ENCODE data around the gene ELL.

The ELL gene

DNA sequence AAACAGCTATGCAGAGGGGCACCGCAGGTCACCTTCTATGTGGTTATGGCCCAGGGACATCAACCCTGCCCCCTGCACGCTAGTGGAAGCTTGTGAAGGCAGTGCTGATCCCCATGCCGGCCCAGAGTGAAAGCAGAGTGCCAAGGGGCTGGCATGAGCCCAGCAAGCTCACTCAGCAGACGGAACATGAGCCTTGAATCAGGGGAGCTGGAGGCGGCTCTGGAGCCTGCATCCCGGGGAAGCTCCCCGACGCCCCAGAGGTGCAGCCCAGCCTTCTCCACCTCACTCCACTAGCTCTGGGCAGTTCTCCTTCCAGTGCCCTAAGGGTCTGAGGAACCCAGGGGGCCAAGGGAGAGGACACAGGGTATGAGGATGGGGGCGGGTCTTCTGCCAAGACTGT lies 64.9 kb downstream of the ELL start:
- TF ChIP-seq CREB1 (IDR thresholded peaks at IDR 0.05; ENCODE audit: low read depth) (no peak), FOXM1 (IDR thresholded peaks at IDR 0.05; ENCODE audit: borderline replicate concordance, low read depth) (no peak), CEBPB (IDR thresholded peaks at IDR 0.05) (no peak), EP300 (IDR thresholded peaks at IDR 0.05; ENCODE audit: borderline replicate concordance) (no peak), YY1 (IDR thresholded peaks at IDR 0.05; ENCODE audit: low read depth) (no peak), EGR1 (IDR thresholded peaks at IDR 0.05) (no peak), TEAD4 (IDR thresholded peaks at IDR 0.05) (no peak), ZBTB7A (IDR thresholded peaks at IDR 0.05; ENCODE audit: low read depth) (no peak), TCF12 (IDR thresholded peaks at IDR 0.05; ENCODE audit: low read depth) (no peak), NFIC (IDR thresholded peaks at IDR 0.05) (no peak), TAF1 (IDR thresholded peaks at IDR 0.05; ENCODE audit: low read depth) (no peak)
- TF ChIP-seq, protein P1, sequence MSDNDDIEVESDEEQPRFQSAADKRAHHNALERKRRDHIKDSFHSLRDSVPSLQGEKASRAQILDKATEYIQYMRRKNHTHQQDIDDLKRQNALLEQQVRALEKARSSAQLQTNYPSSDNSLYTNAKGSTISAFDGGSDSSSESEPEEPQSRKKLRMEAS (IDR thresholded peaks at IDR 0.05), result no peak
- TF ChIP-seq, protein P2, sequence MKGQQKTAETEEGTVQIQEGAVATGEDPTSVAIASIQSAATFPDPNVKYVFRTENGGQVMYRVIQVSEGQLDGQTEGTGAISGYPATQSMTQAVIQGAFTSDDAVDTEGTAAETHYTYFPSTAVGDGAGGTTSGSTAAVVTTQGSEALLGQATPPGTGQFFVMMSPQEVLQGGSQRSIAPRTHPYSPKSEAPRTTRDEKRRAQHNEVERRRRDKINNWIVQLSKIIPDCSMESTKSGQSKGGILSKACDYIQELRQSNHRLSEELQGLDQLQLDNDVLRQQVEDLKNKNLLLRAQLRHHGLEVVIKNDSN (IDR thresholded peaks at IDR 0.05), result no peak
- TF ChIP-seq, protein P3, sequence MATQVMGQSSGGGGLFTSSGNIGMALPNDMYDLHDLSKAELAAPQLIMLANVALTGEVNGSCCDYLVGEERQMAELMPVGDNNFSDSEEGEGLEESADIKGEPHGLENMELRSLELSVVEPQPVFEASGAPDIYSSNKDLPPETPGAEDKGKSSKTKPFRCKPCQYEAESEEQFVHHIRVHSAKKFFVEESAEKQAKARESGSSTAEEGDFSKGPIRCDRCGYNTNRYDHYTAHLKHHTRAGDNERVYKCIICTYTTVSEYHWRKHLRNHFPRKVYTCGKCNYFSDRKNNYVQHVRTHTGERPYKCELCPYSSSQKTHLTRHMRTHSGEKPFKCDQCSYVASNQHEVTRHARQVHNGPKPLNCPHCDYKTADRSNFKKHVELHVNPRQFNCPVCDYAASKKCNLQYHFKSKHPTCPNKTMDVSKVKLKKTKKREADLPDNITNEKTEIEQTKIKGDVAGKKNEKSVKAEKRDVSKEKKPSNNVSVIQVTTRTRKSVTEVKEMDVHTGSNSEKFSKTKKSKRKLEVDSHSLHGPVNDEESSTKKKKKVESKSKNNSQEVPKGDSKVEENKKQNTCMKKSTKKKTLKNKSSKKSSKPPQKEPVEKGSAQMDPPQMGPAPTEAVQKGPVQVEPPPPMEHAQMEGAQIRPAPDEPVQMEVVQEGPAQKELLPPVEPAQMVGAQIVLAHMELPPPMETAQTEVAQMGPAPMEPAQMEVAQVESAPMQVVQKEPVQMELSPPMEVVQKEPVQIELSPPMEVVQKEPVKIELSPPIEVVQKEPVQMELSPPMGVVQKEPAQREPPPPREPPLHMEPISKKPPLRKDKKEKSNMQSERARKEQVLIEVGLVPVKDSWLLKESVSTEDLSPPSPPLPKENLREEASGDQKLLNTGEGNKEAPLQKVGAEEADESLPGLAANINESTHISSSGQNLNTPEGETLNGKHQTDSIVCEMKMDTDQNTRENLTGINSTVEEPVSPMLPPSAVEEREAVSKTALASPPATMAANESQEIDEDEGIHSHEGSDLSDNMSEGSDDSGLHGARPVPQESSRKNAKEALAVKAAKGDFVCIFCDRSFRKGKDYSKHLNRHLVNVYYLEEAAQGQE (IDR thresholded peaks at IDR 0.05; ENCODE audit: low read depth), result no peak

DNA sequence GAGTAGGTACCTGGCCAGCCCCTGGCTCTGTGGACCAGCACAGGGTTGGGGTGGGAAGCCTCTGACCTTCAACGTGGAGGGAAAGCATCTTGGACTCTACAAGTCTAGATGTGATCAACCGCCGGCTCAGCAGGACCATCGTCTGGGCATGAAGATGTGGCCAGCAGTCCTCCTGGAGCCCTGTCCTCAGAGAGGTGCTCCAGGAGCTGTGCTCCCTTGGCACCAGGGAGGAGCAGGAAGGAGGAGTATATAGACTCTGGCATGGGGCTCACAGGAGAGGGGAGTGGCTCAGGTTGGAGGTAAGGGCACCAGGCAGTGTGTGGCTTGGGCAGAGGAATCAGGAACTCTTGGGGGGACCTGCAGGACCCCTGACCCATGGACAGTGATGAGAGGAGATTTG lies 65.6 kb downstream of the ELL start:
- TF ChIP-seq NFIC (IDR thresholded peaks at IDR 0.05) (no peak), TAF1 (IDR thresholded peaks at IDR 0.05; ENCODE audit: low read depth) (no peak), CEBPB (IDR thresholded peaks at IDR 0.05) (no peak), EP300 (IDR thresholded peaks at IDR 0.05; ENCODE audit: borderline replicate concordance) (no peak), CREB1 (IDR thresholded peaks at IDR 0.05; ENCODE audit: low read depth) (no peak), RAD21 (IDR thresholded peaks at IDR 0.05; ENCODE audit: low read depth) (no peak), YY1 (IDR thresholded peaks at IDR 0.05; ENCODE audit: low read depth) (no peak), TCF12 (IDR thresholded peaks at IDR 0.05; ENCODE audit: low read depth) (no peak), FOXM1 (IDR thresholded peaks at IDR 0.05; ENCODE audit: borderline replicate concordance, low read depth) (no peak), EGR1 (IDR thresholded peaks at IDR 0.05) (no peak), TEAD4 (IDR thresholded peaks at IDR 0.05) (no peak), ZBTB7A (IDR thresholded peaks at IDR 0.05; ENCODE audit: low read depth) (no peak)
- TF ChIP-seq, protein P3 (IDR thresholded peaks at IDR 0.05; ENCODE audit: low read depth), result no peak
- TF ChIP-seq, protein P1 (IDR thresholded peaks at IDR 0.05), result no peak
- TF ChIP-seq, protein P2 (IDR thresholded peaks at IDR 0.05), result no peak

DNA sequence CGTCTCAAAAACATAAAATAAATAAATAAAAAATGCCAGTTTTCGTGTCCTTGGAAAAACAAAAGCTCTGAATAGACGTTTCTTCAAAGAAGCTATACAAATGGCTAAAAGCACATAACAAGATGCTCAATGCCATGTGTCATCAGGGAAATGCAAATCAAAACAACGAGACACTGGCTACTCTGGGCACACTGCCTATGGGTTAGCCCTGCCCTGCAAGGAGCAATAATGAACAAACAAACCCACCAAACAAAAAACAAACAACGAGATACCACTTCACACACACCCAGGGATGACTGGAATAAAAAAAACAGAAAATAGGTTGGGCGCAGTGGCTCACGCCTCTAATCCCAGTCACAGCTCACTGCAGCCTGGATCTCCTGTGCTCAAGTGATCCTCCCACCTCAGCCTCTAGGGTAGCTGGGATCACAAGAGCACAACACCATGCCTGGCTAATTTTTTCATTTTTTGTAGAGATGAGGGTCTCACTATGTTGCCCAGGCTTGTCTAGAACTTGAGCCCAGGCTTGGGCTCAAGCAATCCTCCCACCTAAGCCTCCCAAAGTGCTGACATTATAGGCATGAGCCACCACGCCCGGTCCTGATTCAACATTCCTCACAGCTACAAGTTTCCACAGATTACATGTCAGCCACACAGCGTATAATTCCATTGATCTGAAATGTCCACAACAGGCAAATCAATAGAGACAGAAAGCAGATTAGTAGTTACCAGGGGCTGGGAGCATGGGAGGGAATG lies 68.4 kb downstream of the ELL start:
- TF ChIP-seq CEBPB (IDR thresholded peaks at IDR 0.05) (no peak), EGR1 (IDR thresholded peaks at IDR 0.05) (no peak), FOXM1 (IDR thresholded peaks at IDR 0.05; ENCODE audit: borderline replicate concordance, low read depth) (no peak), YY1 (IDR thresholded peaks at IDR 0.05; ENCODE audit: low read depth) (no peak), TCF12 (IDR thresholded peaks at IDR 0.05; ENCODE audit: low read depth) (no peak), NFIC (IDR thresholded peaks at IDR 0.05) (no peak), ZBTB7A (IDR thresholded peaks at IDR 0.05; ENCODE audit: low read depth) (no peak), TAF1 (IDR thresholded peaks at IDR 0.05; ENCODE audit: low read depth) (no peak)
- TF ChIP-seq, protein P2 (IDR thresholded peaks at IDR 0.05), result no peak
- TF ChIP-seq, protein P3 (IDR thresholded peaks at IDR 0.05; ENCODE audit: low read depth), result no peak
- TF ChIP-seq, protein P1 (IDR thresholded peaks at IDR 0.05), result no peak

Measured in Ishikawa (cell line).